HS-5 (cell line): ENCODE data around the gene PCDHA5.

Experiments used
- DNase-seq: peaks from one replicate; pipeline ENCODE4 v3.0.0-alpha.2; 2012; ENCODE audit warnings: low read depth

The PCDHA5 gene

GRCh38 chr5:140862441-140863295 is 41.3 kb downstream of the PCDHA5 start:
- DNase-seq: no peak

- no peak for DNase-seq
Measured at GRCh38 chr5:140868721-140869554, 47.5 kb downstream of the PCDHA5 start, which contains the start of gene PCDHA11. Gene PCDHA11, plus strand, starts transcription at chr5:140868957. Its CDS starts 147 bp downstream, at chr5:140869104.

- no peak for DNase-seq
Measured at GRCh38 chr5:140869555-140869886, 48.1 kb downstream of the PCDHA5 start.

DNA sequence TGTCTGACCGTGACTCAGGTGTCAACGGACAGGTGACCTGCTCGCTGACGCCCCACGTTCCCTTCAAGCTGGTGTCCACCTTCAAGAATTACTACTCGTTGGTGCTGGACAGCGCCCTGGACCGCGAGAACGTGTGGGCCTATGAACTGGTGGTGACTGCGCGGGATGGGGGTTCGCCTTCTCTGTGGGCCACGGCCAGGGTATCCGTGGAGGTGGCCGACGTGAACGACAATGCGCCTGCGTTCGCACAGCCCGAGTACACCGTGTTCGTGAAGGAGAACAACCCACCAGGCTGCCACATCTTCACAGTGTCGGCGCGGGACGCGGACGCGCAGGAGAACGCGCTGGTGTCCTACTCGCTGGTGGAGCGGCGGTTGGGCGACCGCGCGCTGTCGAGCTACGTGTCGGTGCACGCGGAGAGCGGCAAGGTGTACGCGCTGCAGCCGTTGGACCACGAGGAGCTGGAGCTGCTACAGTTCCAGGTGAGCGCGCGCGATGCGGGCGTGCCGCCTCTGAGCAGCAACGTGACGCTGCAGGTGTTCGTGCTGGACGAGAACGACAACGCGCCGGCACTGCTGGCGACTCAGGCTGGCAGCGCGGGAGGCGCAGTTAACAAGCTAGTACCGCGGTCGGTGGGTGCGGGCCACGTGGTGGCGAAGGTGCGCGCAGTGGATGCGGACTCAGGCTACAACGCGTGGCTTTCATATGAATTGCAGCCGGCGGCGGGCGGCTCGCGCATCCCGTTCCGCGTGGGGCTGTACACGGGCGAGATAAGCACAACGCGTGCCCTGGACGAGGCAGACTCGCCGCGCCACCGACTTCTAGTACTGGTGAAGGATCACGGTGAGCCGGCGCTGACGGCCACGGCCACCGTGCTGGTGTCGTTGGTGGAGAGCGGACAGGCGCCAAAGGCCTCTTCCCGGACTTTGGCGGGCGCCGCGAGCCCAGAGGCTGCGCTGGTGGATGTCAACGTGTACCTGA is 49.1 kb downstream of the PCDHA5 start:
- DNase-seq: no peak
